Astrocyte of the spinal cord (primary cell): Measurements from ENCODE around the gene LRRC70.

ENCODE experiments used
- DNase-seq: peaks from one replicate; pipeline ENCODE4 v3.0.0; 2011; ENCODE audit warnings: low read depth, low spot score
- H3K4me3 ChIP-seq: 2 replicates; pipeline ENCODE4 v1.5.1; 2011; ENCODE audit warnings: low read depth, mild to moderate bottlenecking, low read length, moderate library complexity
- in situ Hi-C: cut with HindIII; loops from 2 replicates; pipeline ENCODE4 v1.10.0; 2017; ENCODE audit warnings: low sequenced_read_pairs
- TF ChIP-seq, protein P1 (sequence below): IDR thresholded peaks from 2 replicates; pipeline ENCODE4 v1.5.1; 2012; ENCODE audit warnings: low read depth, mild to moderate bottlenecking, low read length, inconsistent platforms

The LRRC70 gene

DNA sequence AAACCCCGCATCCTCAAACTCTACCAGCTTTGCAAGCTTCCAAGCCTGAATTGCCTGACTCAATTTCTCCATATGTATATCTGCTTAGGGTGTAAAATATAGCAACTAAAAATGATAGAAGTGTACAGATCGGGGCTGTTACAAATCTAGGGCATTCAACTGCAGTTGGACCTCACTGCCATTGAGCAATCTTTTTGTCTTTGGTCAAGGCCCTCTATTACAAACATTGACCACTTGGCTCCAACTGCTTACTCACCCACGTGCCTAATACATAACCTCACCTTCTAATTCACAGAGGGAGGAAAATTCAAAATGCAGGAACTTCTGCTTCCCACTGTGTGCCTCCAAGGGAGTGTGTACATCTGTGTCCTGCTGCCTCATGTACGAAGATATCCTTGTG, 10.0 kb downstream of the LRRC70 start:
- TF ChIP-seq, protein P1, sequence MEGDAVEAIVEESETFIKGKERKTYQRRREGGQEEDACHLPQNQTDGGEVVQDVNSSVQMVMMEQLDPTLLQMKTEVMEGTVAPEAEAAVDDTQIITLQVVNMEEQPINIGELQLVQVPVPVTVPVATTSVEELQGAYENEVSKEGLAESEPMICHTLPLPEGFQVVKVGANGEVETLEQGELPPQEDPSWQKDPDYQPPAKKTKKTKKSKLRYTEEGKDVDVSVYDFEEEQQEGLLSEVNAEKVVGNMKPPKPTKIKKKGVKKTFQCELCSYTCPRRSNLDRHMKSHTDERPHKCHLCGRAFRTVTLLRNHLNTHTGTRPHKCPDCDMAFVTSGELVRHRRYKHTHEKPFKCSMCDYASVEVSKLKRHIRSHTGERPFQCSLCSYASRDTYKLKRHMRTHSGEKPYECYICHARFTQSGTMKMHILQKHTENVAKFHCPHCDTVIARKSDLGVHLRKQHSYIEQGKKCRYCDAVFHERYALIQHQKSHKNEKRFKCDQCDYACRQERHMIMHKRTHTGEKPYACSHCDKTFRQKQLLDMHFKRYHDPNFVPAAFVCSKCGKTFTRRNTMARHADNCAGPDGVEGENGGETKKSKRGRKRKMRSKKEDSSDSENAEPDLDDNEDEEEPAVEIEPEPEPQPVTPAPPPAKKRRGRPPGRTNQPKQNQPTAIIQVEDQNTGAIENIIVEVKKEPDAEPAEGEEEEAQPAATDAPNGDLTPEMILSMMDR = no peak
- in situ Hi-C loops = no loop called here
- DNase-seq = no peak
- H3K4me3 ChIP-seq = no peak overlapping the region

DNA sequence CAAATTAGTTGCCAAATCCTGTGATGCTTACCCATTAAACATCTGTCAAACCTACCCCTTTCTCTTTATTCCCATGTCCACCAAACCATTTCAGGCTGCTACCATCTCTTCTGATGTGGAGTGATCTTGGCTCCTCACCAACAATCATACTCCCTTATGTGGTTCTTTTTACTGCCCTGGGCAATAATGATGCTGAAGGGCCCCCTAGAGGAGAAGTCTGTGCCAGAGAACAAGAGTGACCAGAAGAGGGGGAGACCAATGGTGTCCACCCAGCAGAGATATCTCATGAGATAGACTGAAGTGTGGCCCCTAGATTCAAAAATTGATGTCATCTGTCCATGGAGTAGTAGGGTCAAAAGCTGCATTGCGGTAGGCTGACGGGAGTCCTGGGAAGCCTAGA, 10.9 kb downstream of the LRRC70 start:
- DNase-seq = no peak
- TF ChIP-seq, protein P1 = no peak
- no peak overlapping the region for H3K4me3 ChIP-seq
- in situ Hi-C loops = no loop called here

DNA sequence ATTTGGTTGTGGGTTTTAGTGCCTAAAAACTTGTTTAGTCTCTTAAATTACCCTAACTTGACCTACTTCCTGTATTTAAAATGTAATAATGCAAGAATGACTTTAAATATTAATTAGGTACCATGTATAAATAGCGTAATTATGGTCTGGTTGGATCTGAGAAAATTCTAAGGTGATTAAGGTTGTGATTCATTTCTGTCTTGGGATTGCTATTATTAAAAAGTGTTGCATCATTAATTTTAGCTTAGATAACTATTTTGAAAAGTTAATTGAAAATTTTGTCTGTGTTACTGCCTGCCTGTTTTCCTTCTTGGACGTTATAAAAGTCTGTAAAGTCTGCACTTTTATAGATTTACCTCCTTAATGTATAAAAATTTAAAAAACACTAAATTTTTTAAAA, 11.8 kb downstream of the LRRC70 start:
- DNase-seq = no peak
- in situ Hi-C loops = no loop called here
- no peak overlapping the region for H3K4me3 ChIP-seq
- TF ChIP-seq, protein P1 = no peak

DNA sequence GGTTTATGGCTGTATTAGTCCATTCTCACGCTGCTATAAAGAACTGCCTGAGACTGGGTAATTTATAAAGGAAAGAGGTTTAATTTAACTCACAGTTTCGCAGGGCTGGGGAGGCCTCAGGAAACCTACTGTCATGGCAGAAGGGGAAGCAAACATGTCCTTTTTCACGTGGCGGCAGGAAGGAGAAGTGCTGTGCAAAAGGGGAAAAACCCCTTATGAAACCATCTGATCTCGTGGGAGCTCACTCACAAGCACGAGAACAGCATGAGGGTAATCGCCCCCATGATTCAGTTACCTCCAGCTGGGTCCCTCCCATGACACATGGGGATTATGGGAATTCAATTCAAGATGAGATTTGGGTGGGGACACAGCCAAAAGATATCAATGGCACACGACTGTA, 13.9 kb downstream of the LRRC70 start:
- in situ Hi-C loops = no loop called here
- TF ChIP-seq, protein P1 = no peak
- no peak for DNase-seq

DNA sequence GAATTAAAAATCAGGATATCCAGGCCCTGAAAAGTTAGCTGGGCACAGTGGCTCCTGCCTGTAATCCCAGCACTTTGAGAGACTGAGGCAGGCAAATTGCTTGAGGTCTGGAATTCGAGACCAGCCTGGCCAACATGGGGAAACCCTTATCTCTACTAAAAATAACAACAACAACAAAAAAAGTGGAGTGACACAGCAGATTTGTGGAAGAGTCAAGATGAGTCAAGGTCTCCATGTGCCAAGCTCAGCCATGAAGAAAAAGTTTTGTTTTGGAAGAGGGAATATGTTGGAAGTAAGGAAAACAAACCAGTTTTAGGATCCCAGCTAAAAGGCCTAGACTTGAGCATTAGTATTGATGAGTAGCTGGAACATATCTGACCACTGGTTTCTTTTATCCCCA, 14.7 kb downstream of the LRRC70 start:
- in situ Hi-C loops = no loop called here
- no peak for DNase-seq
- TF ChIP-seq, protein P1 = no peak
- no peak overlapping the region for H3K4me3 ChIP-seq

More for the DNA sequence above, 13.9 kb downstream of the LRRC70 start:
- no peak overlapping the region for H3K4me3 ChIP-seq

DNA sequence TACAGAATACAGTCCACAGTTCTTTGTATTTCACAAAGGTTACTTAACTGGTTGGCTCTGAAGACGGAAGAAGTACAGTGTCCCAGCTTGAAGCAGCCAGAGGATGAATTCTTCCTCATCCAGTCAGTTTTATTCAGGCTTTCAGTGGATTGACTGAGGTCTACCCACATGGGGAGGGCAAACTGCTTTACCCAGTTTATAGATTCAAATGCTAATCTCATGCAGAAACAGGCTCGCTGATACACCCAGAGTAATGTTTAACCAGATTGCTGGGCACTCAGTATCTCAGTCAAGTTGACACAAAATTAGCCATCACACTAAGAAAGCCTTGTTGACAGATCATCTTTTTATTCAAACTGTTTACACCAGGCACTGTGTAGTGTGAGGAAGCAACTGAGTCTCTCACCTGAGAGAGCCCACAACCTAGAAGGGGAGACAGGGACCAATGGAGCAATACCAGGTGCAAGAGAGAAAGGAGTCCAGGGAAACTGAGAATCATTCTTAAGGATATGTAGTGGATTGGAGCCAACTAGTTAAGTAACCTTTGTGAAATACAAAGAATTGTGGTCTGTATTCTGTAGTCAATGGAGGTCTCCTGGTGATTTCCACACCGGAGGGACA, 15.9 kb downstream of the LRRC70 start:
- no peak overlapping the region for H3K4me3 ChIP-seq
- in situ Hi-C loops = no loop called here
- TF ChIP-seq, protein P1 = no peak
- no peak for DNase-seq
